ENCODE measurements around the gene ALDH3B2. TPM values are rescaled to one million over a fixed set of nuclear protein-coding genes. Genes with fewer than 3 reads are reported as not detected.

ALDH3B2 gene
- total RNA-seq, 1 donor from 2014 or later: not detected

DNA sequence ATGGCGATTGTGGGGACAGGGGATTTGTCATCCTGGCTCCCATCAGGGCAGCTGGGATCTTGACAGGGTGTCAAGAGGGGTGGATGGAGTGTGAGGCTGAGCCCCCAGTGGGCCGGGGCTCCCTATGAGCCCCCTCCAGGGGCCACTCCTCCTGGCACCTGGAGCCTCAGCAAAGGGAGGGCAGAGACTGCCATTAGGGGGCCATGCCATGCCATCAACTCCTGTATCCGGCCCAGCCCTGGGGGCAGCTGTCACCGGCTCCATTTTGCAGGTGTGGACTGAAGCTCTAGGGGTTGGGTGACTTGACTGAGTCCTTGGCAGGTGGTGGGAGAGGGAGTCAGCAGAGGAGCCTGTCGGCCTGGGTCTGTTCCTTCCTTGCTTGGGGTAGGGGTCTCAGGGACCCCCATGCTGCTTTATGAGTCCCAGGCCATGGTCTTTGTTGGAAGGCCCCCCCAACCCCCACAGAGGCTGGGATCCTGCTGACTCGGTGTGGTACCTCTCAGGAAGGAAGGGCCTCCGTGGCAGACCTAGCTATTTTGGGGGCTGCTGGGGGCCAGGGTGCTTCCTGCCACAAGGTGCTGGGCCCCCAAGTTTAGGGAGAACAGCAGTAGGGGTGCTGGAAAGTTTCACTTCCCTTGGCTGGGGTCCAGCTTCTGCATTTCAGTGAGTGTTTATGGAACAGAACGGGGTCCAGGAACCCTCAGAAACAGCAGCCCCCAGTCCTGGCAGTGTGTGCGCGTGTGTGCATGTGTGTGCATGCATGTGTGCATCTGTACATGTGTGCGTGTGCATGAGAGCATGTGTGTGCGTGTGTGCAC, 25.4 kb downstream of the ALDH3B2 start:
- H3K4me3 Mint-ChIP-seq (ENCODE audit: unreplicated experiment): no peak overlapping the region
- H3K4me1 Mint-ChIP-seq (ENCODE audit: low read depth): no peaks in the 10 kb centered on the region
- peaks cover 16% of the 10 kb centered on the region for H3K27me3 Mint-ChIP-seq (ENCODE audit: low read depth)
- no peak overlapping the region for H3K27ac Mint-ChIP-seq (ENCODE audit: unreplicated experiment)
- DNase-seq (ENCODE audit: low spot score): peak; percentile 33
- peaks cover 2% of the 10 kb centered on the region for H3K9me3 Mint-ChIP-seq (ENCODE audit: low read depth)
- TF ChIP-seq, protein P1, sequence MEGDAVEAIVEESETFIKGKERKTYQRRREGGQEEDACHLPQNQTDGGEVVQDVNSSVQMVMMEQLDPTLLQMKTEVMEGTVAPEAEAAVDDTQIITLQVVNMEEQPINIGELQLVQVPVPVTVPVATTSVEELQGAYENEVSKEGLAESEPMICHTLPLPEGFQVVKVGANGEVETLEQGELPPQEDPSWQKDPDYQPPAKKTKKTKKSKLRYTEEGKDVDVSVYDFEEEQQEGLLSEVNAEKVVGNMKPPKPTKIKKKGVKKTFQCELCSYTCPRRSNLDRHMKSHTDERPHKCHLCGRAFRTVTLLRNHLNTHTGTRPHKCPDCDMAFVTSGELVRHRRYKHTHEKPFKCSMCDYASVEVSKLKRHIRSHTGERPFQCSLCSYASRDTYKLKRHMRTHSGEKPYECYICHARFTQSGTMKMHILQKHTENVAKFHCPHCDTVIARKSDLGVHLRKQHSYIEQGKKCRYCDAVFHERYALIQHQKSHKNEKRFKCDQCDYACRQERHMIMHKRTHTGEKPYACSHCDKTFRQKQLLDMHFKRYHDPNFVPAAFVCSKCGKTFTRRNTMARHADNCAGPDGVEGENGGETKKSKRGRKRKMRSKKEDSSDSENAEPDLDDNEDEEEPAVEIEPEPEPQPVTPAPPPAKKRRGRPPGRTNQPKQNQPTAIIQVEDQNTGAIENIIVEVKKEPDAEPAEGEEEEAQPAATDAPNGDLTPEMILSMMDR (IDR thresholded peaks at IDR 0.05): no peak
- no peaks in the 10 kb centered on the region for H3K36me3 Mint-ChIP-seq (ENCODE audit: low read depth)

DNA sequence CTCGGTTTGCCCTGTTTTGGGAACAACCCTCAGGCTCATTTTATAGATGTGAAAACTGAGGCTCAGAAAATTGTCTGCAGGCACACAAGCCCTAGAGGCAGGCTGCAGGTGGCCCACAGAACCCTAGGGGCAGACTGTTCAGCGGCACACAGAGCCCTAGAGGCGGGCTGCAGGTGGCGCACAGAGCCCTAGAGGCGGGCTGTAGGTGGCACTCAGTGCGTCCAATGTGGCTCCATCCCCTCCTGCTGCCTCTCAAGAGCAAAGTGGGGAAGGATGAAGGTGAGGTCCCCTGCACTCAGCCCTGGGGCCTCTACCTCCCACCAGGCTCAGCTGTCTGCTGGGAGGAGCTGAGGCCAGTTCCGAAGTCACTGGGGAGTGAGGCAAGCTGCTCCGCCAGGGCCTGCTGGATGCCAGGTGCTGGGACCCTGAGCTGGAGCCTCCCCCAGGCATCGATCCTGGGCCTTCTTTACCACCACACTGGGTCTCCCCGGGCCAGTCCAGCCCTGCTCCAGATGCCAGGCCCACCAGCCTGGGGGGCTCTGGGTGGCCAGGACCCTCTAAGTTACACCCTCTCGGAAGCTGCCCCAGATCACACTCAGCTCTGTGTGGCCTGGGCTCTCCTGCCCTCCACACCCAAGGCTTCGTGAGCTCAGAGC, 26.2 kb downstream of the ALDH3B2 start:
- peaks cover 14% of the 10 kb centered on the region for H3K27me3 Mint-ChIP-seq (ENCODE audit: low read depth)
- TF ChIP-seq, protein P1 (IDR thresholded peaks at IDR 0.05): peak; percentile 45
- peaks cover 3% of the 10 kb centered on the region for H3K9me3 Mint-ChIP-seq (ENCODE audit: low read depth)
- no peak overlapping the region for H3K27ac Mint-ChIP-seq (ENCODE audit: unreplicated experiment)
- no peaks in the 10 kb centered on the region for H3K36me3 Mint-ChIP-seq (ENCODE audit: low read depth)
- no peak for DNase-seq (ENCODE audit: low spot score)
- H3K4me1 Mint-ChIP-seq (ENCODE audit: low read depth): no peaks in the 10 kb centered on the region
- H3K4me3 Mint-ChIP-seq (ENCODE audit: unreplicated experiment): no peak overlapping the region

DNA sequence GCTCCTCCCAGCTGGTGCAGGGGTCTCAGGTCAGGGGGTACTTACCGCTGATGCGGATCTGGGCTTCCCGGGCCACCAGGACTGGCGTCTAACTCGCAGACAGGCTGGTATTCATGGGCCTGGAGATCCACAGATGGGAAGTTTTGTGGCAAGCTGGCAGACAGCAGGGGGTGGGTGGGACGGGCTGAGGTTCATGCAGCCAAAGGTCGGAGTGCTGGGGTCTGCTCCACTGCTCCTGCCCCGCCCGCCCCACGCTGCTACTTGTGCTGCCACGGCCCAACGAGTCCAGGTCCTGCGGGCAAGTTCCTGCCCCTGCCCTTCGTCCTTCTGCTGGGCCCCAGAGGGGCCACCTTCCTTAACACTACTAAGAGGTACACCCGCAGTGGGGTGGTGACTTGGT, 27.0 kb downstream of the ALDH3B2 start:
- no peaks in the 10 kb centered on the region for H3K36me3 Mint-ChIP-seq (ENCODE audit: low read depth)
- peaks cover 12% of the 10 kb centered on the region for H3K27me3 Mint-ChIP-seq (ENCODE audit: low read depth)
- TF ChIP-seq, protein P1 (IDR thresholded peaks at IDR 0.05): no peak
- no peak overlapping the region for H3K27ac Mint-ChIP-seq (ENCODE audit: unreplicated experiment)
- no peak overlapping the region for H3K4me3 Mint-ChIP-seq (ENCODE audit: unreplicated experiment)
- no peaks in the 10 kb centered on the region for H3K4me1 Mint-ChIP-seq (ENCODE audit: low read depth)
- H3K9me3 Mint-ChIP-seq (ENCODE audit: low read depth): peaks cover 3% of the 10 kb centered on the region
- no peak for DNase-seq (ENCODE audit: low spot score)

DNA sequence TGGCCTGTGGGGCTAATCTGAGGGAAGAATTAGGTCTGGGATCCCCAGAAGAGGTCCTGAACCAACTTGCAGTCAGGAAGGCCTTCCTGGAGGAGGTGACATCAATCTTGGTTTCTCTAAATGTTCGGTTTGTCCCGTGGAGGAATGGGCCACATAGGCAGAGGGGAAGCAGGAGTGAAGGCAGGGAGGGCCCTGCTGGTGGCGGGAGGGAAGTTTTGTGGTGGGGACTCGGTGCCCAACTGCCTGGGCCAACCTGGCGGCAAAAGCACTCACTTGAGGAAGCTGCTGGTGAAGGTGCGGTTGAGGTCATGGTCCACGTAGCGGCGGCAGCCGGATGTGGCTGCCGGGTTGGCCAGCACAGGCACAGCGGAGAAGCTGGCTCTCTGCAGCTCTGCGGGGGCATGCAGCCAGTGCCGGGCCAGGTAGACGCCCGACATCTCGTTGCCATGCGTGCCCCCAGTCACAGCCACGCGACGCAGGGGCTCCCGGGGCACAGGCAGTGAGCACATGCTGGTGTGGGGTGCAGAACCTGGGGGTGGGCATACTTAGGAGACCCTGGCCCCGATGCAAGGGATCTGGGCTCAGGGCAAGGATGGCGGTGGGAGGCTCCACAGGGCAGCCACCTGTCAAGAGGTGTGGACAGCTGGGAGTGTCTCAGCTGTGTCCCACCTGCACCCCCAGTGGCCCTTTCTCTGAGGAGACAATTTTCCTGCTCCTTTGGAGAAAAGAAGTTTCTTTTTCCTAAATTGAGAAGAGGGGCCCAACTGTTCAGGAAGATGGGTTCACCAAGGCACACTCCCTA, 27.7 kb downstream of the ALDH3B2 start:
- TF ChIP-seq, protein P1 (IDR thresholded peaks at IDR 0.05): no peak
- no peak overlapping the region for H3K27ac Mint-ChIP-seq (ENCODE audit: unreplicated experiment)
- H3K4me3 Mint-ChIP-seq (ENCODE audit: unreplicated experiment): no peak overlapping the region
- no peaks in the 10 kb centered on the region for H3K4me1 Mint-ChIP-seq (ENCODE audit: low read depth)
- H3K9me3 Mint-ChIP-seq (ENCODE audit: low read depth): peaks cover 3% of the 10 kb centered on the region
- peaks cover 11% of the 10 kb centered on the region for H3K27me3 Mint-ChIP-seq (ENCODE audit: low read depth)
- no peaks in the 10 kb centered on the region for H3K36me3 Mint-ChIP-seq (ENCODE audit: low read depth)
- DNase-seq (ENCODE audit: low spot score): no peak

Data from chondrocyte (in vitro differentiated cells).